ENCODE data around the gene SPOCK1. TPM values are rescaled to one million over a fixed set of nuclear protein-coding genes. Genes with fewer than 3 reads are reported as not detected.

The SPOCK1 gene
- polyA plus RNA-seq, 2 of the 4 experiments (the other 2 are of a cell fraction): 28.9 to 40.8 TPM

DNA sequence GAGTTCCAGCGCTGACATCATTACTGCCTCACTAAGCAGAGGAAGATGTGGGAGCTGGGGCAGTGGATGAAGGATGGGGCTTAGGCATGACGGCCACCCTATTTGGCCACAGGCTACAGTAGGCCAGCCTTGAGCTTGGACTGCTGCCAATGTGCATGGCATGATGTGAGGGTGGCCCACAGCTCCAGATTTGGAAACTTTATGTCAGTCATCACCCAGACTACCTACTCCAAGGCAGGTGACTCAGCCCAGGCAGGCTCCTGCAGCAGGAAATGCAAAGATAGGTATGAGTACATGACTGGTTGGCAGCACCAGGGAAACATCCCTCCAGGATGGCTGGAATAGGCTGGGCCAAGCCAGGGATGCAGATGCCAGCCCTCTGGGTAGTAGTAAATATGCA lies 303.6 kb downstream of the SPOCK1 start:
- WGBS (ENCODE audit: missing lambda C conversion rate): 81% methylated on average over 2 of the region's 2 CpGs
- Histone ChIP-seq H3K4me2 (no peak overlapping the region), H3K9me3 (no peaks in the 10 kb centered on the region), H3K4me1 (peaks cover 41% of the 10 kb centered on the region), H3K27ac (no peak overlapping the region), H3K4me3 (no peak overlapping the region)
- FAIRE-seq (no peak), DNase-seq (ENCODE audit: low read depth in 1 of 2, low spot score in 1 of 2) (peak in 1 of 2 experiments; percentile 20), ATAC-seq (no peak)
- POLR2A ChIA-PET: no interaction called here
- CTCF ChIA-PET: interaction anchor here (1.0 to 2.5 kb wide), 2 partner anchors 22 to 120 kb away, joined by 3 to 11 read pairs; no protein-coding TSS in a partner anchor
- TF ChIP-seq, protein P1, sequence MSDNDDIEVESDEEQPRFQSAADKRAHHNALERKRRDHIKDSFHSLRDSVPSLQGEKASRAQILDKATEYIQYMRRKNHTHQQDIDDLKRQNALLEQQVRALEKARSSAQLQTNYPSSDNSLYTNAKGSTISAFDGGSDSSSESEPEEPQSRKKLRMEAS (IDR thresholded peaks at IDR 0.05): no peak
- no peak for TF ChIP-seq REST (IDR thresholded peaks at IDR 0.05)
- TF ChIP-seq FOSL2 (IDR thresholded peaks at IDR 0.05): no peak
- no peak for TF ChIP-seq FOSL2 (CRISPR knock-in tag; IDR thresholded peaks at IDR 0.05)
- TF ChIP-seq CEBPB (IDR thresholded peaks at IDR 0.05): no peak
- no peak for TF ChIP-seq POLR2AphosphoS2 (conservative IDR thresholded peaks at IDR 0.05; ENCODE audit: low read length)

DNA sequence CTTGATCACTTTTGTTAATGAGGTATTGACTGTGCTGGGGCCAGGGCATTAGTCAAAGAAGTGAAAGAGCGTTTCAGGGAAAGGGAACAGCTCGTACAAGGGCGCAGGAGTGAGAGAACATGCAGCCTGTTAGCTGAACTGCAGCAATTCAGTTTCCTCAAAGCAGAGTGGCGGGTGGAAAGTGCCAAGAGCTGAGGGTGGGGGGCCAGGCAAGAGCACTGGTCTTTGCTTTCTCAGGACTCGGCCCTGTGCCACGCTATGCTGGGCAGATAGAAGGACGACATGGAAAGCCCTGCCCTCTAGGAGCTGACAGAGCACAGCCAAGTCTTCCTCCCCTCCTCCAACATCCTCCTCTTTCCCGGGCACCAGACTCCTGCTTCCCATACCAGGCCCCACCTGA lies 304.8 kb downstream of the SPOCK1 start:
- no peak overlapping the region for H3K27ac ChIP-seq
- TF ChIP-seq FOSB (CRISPR knock-in tag; IDR thresholded peaks at IDR 0.05): no peak
- TF ChIP-seq, protein P2, sequence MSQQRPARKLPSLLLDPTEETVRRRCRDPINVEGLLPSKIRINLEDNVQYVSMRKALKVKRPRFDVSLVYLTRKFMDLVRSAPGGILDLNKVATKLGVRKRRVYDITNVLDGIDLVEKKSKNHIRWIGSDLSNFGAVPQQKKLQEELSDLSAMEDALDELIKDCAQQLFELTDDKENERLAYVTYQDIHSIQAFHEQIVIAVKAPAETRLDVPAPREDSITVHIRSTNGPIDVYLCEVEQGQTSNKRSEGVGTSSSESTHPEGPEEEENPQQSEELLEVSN (IDR thresholded peaks at IDR 0.05; ENCODE audit: borderline replicate concordance, low read depth): no peak
- TF ChIP-seq USF2 (IDR thresholded peaks at IDR 0.05): no peak
- no peak for TF ChIP-seq POLR2AphosphoS2 (conservative IDR thresholded peaks at IDR 0.05; ENCODE audit: low read length)
- no peak for TF ChIP-seq ZNF302 (CRISPR knock-in tag; IDR thresholded peaks at IDR 0.05)
- TF ChIP-seq ESRRA (IDR thresholded peaks at IDR 0.05; ENCODE audit: borderline replicate concordance, low read length): no peak
- TF ChIP-seq BHLHE40 (IDR thresholded peaks at IDR 0.05; ENCODE audit: low read depth, low read length): no peak
- TF ChIP-seq CBX8 (IDR thresholded peaks at IDR 0.05): no peak
- TF ChIP-seq HES2 (IDR thresholded peaks at IDR 0.05): no peak
- TF ChIP-seq CHD2 (IDR thresholded peaks at IDR 0.05; ENCODE audit: low read length, partially characterized antibody): no peak
- no peak for TF ChIP-seq CHD4 (IDR thresholded peaks at IDR 0.05; ENCODE audit: borderline replicate concordance)
- no peak for TF ChIP-seq HOXA7 (CRISPR knock-in tag; IDR thresholded peaks at IDR 0.05)
- no peak for TF ChIP-seq JUN (IDR thresholded peaks at IDR 0.05)
- no peak for TF ChIP-seq SMC3 (IDR thresholded peaks at IDR 0.05)
- no peak for TF ChIP-seq CBX2 (IDR thresholded peaks at IDR 0.05; ENCODE audit: borderline replicate concordance, low read depth)
- no peak for TF ChIP-seq PBX3 (IDR thresholded peaks at IDR 0.05)
- TF ChIP-seq RNF2 (IDR thresholded peaks at IDR 0.05; ENCODE audit: borderline replicate concordance, low read depth): no peak
- TF ChIP-seq, protein P3, sequence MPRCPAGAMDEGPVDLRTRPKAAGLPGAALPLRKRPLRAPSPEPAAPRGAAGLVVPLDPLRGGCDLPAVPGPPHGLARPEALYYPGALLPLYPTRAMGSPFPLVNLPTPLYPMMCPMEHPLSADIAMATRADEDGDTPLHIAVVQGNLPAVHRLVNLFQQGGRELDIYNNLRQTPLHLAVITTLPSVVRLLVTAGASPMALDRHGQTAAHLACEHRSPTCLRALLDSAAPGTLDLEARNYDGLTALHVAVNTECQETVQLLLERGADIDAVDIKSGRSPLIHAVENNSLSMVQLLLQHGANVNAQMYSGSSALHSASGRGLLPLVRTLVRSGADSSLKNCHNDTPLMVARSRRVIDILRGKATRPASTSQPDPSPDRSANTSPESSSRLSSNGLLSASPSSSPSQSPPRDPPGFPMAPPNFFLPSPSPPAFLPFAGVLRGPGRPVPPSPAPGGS (IDR thresholded peaks at IDR 0.05): no peak
- no peak for TF ChIP-seq EHF (CRISPR knock-in tag; IDR thresholded peaks at IDR 0.05)
- TF ChIP-seq MAFK (IDR thresholded peaks at IDR 0.05; ENCODE audit: partially characterized antibody): no peak
- peaks cover 47% of the 10 kb centered on the region for H3K4me1 ChIP-seq
- ATAC-seq (no peak), FAIRE-seq (no peak), DNase-seq (ENCODE audit: low read depth in 1 of 2, low spot score in 1 of 2) (no peak)
- ChIA-PET POLR2A (no interaction called here), CTCF (interaction anchor here (1.1 to 2.5 kb wide), 5 partner anchors 10 to 126 kb away, joined by 3 to 11 read pairs (median 3); no protein-coding TSS in a partner anchor)
- 81% methylated on average over 8 of the region's 8 CpGs for WGBS (ENCODE audit: missing lambda C conversion rate)
- no peaks in the 10 kb centered on the region for H3K9me3 ChIP-seq
- H3K4me2 ChIP-seq: no peak overlapping the region
- no peak overlapping the region for H3K4me3 ChIP-seq
